HG03039 (cell line): Measurements from ENCODE around the gene FAM193A.

Experiments
- ATAC-seq: cut with Tn5 transposase; IDR thresholded peaks from one replicate; pipeline ENCODE4 v1.9.1; 2021; ENCODE audit warnings: mild to moderate bottlenecking, moderate library complexity; ENCODE audit not compliant: unreplicated experiment

FAM193A gene

DNA sequence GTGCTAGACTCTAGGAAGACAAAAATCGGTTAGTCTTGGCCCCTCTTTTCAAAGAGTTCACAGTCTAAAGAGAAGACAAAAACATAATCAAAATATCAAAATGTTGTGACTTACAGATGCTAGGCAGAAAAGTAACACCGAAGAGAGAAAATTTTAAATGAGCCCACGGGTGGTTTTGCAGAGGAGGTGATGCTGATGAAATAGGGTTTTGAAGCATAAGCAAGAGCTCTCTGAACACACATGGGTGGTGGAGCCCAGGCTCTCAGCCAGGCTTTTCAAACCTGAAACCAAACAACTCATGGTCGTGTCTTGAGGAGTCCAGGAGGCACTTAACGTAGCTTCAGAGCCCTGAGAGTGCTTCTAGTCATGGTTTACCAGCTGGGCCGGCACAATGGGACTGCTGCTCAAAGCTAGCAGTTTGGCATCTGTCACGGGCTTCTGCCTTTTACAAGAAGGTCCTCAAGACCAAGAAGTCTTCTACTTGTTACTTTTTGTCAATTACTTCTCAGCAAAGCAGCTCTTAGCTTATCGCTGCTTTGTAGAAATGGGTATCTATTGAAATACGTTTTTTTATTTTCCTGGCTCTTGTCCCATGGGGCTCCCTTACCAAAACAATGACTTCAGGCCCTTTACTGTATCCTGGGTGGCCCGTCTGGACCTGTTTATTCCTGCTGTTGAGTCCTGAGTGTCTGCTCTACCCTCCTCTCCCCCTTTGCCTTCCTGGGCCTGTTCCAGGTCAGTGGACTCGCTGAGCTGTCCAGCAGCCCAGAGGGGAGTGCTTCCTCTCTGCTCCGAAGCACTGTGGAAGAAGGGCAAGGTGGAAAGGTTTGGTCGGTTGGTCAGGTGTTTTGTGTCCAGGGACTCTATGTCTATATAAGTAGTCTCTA lies 150.2 kb downstream of the FAM193A start:
- ATAC-seq: no peak

DNA sequence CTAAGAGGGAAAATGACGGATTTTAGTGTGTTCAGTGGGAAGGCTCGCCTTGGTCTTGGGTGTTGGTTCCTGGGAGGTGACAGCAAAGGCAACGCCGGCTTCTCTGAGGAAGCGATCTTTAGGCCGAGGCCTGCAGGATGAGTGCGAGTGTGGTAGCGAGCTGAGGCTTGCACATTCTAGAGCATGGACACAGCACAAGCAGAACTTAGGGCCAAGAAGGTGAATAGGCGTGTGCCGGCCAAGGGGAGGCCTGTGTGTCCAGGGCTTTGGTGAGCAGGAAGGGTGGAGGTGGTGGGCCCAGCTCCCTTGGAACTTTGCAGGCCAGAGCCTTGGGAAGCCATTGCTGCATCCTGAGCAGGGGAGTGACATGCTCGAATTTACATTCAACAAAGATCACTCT lies 151.8 kb downstream of the FAM193A start:
- no peak for ATAC-seq

DNA sequence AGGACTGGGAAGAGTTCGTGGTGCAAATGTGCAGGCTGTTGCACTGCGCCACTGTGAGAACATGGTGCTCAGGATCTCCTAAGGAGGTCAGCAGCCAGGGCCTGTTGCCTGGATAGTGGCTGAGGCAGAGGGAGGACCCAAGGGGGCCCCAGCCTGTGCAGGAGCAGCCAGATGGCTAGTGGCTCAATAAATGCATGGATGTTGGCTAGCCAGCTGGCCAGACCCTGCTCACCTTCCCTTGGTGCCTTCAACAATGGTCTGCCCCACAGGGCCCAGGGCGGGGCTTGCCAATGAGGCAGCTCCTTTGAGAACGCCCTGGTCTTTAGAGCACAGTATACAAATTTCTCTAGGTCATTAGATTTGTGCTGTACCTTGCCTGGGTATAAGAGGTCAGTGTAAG lies 152.2 kb downstream of the FAM193A start:
- ATAC-seq: no peak

DNA sequence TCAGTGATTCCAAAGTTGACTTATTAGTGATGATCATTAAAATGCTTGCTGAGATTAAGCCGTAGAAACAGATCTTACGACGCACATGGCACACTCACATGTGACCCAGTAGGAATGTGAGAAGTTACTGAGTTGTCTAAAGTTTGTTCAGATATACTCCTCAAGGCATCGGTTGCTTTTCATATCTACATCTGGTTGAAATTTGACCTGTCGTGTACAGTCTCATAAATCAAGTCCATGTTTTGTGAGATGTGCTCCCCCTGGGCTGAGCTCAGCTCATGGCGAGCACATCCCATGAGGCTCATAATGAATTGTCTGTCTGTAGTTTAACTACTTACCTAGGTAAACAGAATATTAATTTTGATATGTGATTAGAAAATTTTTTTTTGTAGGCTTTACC lies 152.7 kb downstream of the FAM193A start:
- no peak for ATAC-seq

DNA sequence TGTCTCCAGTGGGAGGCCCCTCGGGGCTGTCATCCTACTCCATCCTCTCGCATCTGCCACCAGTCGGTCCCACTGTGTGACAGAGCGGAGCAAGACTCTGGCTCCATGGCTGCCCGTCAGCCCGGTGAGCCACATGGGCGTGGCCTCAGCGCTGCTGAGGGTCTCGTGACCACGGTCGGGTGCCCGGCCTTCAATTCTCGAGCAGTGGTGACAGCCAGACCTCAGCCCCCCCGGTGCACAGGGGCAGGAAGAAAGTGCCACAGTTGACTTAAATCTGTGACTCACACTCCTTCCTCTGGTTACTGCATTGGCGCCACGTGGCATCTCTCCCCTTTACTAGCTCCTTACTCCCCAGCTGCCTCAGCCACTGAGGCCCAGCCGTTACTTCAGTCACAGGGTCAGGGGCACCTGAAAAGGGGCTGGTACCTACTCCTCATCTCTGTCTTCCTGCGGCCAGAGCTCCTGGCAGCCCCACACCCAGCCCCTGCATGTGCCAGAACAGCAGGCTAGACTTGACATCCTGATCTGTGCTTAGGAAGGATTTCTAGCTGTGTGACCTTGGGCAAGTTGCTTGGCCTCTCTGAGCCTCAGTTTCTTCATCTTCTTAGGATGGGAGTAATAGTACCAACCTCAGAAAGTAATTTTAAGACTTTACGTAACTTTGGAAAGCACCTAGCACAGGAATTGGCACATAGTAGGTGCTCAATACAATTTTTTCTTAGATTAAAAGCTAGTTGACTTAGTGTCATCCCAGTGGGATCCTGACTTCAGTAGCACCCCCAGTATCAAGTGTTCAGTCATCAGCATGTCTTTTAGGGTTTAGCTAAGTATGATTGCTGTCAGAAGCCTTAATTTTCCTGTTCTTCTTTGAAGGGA lies 153.6 kb downstream of the FAM193A start:
- ATAC-seq: no peak

DNA sequence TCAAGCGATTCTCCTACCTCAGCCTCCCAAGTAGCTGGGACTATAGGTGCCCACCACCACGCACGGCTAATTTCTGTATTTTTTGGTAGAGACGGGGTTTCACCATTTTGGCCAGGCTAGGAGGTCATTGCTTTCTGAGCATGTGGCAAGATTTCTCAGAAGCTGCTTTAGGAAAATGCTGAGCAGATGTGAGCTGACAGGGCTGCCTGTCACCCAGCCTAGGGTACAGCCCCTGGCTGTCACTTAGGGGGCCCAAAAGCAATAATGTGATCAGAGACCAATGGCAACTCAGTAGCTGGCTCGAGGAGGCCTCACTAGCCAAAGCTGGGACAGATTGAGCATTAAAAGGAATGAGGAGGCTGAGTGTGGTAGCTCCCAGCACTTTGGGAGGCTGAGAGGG lies 154.9 kb downstream of the FAM193A start:
- no peak for ATAC-seq

DNA sequence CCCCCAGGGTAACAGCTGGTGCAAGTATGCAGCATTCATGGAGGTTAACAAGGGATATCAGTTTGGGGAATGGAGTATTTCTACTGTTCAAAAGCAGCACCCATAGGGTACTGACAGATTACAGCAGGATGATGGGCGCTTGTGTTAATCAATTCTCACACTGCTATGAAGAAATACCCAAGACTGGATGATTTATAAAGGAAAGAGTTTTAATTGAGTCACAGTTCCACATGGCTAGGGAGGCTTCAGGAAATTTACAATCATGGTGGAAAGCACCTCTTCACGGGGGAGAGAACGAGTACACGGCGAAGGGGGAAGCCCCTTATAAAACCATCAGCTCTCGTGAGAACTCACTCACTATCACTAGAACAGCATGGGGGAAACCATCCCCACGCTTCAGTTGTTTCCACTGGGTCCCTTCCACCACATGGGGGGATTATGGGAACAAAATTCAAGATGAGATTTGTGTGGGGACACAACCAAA lies 155.5 kb downstream of the FAM193A start:
- no peak for ATAC-seq

DNA sequence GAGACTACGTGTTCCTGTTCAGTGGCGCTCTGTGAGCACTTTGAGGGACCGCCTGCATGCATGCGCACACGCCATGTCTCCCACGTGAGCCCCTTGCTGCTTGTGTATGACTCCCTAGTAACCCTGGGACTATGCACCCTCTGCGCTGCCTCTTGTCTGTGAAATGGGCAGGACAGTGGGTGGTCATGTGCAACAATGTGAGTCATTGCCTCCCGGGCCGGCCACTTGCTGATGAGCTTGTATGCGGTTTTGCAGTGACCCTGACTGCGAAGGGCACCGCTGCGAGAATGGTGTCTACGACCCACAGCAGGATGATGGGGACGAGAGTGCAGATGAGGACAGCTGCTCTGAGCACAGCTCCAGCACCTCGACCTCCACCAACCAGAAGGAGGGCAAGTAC lies 158.2 kb downstream of the FAM193A start:
- no peak for ATAC-seq

DNA sequence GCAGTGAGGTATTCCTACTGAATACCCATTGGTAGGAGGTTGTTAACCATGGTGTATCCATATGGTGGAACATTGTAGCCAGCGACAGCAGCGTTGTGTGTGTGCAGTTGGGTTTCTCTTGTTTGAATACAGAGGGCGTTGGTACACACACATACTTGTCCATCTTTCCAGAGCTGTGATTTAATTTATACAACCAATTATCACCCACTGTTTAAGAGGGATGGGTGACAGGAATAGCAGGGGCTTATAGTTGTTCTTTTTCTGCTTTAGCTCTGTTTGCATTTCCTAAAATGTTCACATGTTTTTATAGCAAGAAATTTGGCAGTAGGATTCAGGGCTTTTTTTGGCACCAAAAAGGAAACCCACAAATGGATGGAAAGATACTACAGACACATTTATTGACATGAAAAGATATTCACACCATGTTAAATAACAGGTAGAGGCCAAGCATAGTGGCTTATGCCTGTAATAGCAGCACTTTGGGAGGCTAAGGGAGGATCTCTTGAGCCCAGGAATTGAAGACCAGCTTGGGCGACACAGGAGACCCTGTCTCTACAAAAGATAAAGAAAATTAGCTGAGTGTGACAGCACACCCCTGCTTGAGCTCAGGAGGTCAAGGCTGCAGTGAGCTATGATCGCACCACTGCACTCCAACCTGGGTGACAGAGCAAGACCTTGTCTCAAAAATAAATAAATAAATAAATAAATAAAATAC lies 159.1 kb downstream of the FAM193A start:
- no peak for ATAC-seq

DNA sequence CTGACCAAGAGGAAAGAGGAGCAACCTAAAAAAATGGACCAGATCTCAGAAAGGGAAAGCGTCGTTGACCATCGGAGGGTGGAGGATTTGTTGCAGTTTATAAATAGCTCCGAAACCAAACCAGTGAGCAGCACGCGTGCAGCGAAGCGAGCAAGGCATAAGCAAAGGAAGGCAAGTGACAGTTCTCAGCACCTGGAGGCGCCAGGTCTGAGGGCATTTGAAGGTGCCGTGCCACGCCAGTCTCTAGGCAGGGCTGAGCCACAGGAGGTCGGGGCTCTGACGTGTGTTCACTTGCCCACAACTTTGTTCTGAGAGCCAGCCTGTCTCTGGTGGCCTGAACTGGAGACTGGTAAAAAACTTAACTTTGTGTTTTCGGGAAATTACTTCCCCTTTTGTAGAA lies 160.0 kb downstream of the FAM193A start:
- ATAC-seq: peak; percentile 79

DNA sequence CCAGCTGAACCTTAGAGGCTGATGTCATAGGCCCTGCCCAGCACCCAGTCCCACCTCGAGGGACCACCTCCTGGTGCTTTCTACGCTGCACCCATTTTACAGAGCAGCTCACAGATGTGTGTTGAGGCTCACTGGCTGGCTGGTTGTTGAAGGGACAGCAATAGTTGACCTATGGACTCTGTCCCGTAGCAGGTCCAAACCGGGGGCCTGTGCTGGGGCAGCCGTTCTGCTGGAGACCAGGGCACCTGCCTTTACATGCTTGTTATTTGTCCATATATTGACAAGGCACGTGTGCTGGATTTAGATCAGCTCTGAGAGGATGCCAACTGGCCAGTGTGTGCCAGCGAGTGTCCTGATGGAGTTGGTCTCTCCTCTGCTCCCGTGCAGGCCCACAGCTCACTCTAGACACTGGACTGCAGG lies 161.6 kb downstream of the FAM193A start:
- ATAC-seq: no peak

DNA sequence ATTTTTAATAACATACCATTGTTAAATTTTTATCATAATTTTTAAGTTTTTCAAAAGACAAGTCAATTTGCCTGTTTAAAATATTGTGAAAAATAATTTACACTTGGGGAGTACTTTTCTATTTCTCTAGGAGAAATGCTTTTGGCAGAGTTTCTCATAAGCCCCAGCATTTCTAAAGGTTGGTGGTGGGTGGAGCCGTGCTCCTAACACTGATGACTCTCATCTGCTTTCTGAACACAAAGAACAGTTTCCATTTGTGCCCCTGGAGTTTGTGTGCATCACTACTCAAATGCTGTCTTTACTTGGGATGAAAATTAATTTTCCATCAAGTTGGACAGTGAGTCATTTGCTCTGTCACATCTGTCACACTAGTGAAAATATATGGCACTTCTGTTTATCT lies 162.1 kb downstream of the FAM193A start:
- no peak for ATAC-seq

DNA sequence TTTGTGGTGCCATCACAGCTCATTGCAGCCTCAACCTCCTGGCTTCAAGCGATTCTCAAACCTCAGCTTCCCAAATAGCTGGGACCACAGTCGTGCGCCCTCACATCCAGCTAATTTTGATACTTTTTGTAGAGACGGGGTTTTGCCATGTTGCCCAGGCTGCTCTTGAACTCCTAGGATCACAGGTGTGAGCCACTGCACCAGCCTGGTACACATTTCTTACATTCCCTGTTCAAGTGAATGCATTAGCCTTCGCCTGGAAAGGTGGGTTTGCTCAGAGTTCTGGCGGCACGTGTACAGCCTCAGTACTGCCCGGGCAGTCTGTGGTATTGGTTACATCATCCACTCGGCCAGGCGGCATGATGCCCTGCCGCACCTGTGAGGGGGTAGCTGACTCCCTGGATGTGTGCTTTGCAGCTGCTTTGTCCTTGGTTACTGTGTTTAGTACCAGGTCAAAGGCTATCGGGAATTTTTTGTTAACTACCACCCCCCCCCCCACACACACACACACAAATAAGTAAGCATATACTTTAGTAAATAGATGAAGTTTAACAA lies 162.6 kb downstream of the FAM193A start:
- no peak for ATAC-seq

DNA sequence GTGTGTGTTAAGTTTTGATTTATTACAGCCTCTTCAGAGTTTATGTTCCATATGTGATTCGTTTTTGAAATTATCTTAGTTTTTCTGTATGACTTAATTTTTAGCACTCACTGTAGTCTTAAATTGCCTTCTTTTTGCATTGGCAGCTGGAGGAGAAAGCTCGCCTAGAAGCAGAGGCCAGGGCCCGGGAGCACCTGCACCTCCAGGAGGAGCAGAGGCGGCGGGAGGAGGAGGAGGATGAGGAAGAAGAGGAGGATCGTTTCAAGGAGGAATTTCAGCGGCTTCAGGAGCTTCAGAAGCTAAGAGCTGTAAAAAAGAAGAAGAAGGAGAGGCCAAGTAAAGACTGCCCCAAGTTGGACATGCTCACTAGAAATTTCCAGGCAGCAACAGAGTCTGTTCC lies 163.1 kb downstream of the FAM193A start:
- no peak for ATAC-seq

DNA sequence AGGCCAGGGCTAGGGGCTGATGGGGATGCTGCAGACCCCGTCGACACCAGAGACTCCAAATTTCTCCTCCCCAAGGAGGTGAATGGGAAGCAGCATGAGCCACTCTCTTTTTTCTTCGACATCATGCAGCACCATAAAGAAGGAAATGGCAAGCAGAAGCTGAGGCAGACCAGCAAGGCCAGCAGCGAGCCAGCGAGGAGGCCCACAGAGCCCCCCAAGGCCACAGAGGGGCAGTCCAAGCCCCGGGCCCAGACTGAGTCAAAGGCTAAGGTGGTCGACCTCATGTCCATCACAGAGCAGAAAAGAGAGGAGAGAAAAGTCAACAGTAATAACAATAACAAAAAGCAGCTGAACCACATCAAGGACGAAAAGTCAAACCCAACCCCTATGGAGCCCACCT lies 163.6 kb downstream of the FAM193A start:
- ATAC-seq: no peak

DNA sequence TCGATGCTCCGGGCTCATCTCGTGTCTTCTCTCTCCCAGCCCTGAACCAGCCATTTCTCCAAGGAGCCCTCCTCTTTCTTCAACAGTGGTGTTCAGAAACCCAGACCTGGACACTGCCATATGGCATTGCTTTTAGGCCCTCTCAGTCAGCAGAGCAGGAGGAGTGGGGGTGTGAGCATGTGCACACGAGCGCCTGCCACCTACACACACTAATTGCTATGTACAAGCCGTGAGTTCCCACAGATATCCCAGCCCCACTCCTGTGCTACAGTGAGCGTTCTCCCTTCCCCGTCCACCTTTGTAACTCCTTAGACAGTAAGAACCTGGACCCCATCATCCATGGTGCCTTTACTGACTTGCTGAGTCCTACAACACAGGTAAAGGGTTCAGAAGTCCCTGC lies 165.9 kb downstream of the FAM193A start:
- no peak for ATAC-seq

DNA sequence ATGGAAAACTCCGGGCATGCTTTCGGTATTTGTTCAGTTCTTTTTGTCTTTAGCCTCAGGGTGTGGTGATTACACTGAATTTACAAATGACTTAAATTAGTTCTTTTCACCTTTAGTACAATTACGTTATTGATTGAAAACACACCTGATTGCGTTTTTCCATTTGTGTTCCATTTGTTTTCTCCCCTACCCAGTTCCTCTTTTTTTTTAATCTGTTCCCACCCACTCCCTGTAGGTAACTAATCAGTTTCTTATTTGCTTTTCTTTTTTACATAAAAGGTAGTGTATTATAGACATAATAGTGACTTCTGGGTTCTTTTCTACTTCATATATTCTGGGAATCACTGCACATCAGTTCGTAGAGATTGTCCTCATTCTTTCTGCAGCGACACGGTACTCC lies 166.3 kb downstream of the FAM193A start:
- no peak for ATAC-seq

DNA sequence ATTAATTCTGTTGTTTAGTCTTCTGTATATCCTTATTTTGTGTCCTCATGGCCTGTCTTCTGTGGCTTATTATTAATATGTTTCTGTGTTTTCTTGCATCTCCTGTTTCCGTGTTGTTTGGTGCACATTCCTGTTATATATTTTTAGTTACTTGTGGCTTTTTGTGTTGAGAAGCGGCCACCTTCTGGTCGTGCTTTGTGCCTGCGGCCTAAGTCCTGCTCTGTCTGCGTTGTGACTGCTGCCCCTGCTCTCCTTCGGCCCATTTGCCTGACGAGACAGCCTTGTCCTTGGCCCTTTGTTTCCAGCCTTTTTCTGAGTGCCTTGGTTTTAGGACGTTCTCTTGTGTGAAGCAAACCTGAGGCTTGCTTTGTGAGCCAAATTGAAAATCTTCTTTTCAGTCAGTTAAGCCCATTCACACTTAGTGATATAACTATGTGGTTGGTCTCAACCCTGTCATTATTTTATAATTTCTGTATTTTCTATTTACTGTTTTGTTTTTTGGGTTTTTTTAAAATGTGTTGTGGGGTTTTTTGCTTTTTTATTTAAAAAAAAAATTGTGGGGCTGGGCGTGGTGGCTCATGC lies 175.9 kb downstream of the FAM193A start:
- ATAC-seq: no peak

DNA sequence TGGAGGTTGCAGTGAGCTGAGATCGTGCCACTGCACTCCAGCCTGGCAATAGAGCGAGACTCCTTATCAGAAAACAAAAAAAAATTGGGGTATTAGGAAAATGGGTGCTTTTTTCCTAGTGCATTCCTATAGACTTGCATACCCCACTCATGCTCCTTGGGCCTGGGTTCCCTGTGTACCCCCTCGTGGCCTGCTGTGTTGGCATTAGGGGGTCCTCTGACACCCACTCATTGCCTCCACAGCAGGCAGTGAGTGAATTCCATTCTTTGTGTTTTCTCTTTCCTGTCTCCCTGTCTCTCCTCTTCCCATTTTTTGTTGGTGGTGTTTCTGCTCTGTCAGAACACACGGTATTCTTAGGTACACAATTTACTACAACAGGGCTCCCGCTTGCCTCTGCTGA lies 176.9 kb downstream of the FAM193A start:
- ATAC-seq: no peak

DNA sequence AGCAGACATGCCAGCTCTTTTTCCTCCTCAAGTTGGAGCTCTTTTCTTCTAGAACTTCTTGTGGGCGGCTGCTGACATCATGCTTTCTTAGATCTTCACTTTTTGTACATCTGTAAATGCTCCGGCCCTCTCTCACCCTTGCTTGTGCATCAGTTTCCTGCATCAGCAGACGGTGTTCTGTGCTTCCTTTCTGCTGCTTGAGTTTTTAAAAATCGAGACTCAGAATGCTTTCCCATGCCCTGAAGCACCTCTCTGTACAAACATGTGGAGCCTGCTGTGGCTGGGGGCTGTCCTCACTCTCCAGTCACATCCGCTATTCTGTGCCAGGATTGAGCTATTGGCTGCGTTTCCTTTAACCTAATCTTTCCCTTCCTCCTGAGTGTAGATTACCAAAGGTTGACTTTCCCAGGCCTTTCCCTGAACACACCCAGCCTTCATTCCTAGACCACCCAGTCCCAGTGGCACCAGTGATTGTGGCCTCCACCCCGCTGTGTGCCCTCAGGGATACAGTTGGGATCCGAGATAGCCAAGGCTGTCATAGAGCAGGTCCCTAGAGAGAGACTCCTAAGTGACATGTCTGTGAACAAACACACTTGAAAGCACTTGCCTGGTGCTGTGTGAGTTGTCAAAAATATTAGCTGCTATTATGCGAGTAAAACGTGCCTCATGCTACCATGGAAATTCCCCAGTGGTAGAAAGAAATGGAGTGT lies 177.8 kb downstream of the FAM193A start:
- no peak for ATAC-seq
